Suprapubic skin (tissue), 4 donors: ENCODE data around the gene NUDT1.

Source experiments
- CTCF ChIP-seq, 2 donors: fragments of 200-600 bp in 1 of 2; fragments of 450-650 bp in 1 of 2; sonication (generic) in 1 of 2; IDR thresholded peaks; one replicate each; pipeline ENCODE4 v1.5.1; 2016 to 2019; ENCODE audit warnings: antibody characterized with exemption in 2 of 2, mild to moderate bottlenecking in 1 of 2, moderate library complexity in 1 of 2
- EP300 ChIP-seq: sonication (generic); formaldehyde crosslinking; IDR thresholded peaks from one replicate; pipeline ENCODE4 v1.6.1; 2017; ENCODE audit warnings: antibody characterized with exemption
- POLR2A ChIP-seq, 2 donors: fragments of 450-650 bp; IDR thresholded peaks; one replicate each; pipeline ENCODE4 v1.6.1; 2017; ENCODE audit warnings: antibody characterized with exemption in 2 of 2, mild to moderate bottlenecking in 2 of 2, moderate library complexity in 2 of 2
- POLR2AphosphoS5 ChIP-seq, 3 donors: sonication (generic); formaldehyde crosslinking; IDR thresholded peaks; one replicate each; pipeline ENCODE4 v1.6.1; 2017; ENCODE audit warnings: antibody characterized with exemption in 3 of 3

GRCh38 chr7:2255145-2256139 is 13.4 kb downstream of the NUDT1 start:
- TF ChIP-seq POLR2A (IDR thresholded peaks at IDR 0.05) (no peak), EP300 (no peak), CTCF (IDR thresholded peaks at IDR 0.05) (no peak), POLR2AphosphoS5 (IDR thresholded peaks at IDR 0.05) (no peak)
